ENCODE measurements around the gene PFKFB1.

PFKFB1 gene

DNA sequence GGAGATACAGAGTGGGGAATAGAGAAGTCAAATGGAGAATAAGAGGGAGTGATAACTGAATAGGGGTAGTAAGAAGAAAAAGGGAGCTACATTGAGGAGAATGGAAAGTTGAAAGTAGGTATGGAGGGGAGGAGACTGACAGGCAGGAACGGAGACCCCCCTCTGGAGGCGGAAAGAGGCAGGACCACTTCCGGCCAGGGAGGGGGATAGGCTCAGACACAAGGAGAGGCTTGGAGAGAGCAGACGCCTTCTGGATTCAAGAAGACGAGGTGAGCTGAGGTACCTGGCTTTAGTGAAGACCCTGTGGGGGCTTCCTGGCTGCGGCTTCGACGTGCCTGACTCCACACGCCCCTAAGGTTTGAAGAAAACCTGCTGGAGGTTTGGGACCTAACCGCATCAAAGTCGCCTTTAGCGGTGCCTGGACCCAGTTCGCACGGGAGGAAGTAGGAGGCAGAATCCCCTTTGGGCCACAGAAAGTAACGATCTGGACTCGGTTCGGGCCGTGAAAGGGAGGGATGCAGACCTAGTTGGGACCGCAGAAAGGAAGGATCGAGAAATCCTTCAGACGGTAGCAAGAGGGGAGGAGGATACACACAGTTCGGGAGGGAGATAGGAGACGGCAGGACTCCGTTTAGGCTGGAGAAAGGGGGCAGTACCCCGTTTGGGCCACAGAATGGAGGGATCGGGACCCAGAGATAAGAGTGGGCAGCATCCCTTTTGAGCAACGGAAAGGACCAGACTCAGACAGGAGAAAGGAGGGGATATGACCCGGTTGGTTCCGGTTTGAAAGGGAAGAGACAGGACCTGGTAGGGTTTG, 73.2 kb downstream of the PFKFB1 start, which contains the start of gene TRO:
Gene TRO, plus strand, starts transcription at position 215 of the 817 bp plus-strand sequence. CDS start 1,423 bp downstream, outside the sequence.
- peak; percentile 8 for DNase-seq

DNA sequence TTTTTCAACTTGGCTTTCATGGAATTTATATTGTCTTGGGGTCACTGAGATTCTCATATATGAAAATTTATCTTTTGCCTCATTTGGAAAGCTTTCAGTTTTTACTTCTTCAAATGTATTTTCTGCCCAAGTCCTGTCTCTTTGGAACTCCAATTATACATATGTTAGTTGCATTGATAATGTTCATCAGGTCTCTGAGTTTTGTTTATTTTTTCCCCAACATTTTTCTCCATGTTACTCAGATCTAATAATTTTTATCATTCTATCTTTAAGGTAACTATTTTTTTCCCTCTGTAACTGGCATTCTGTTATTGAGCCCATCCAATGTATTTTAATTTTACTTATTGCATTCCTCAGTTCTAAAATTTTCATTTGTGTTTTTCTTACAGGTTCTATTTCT, 84.0 kb downstream of the PFKFB1 start:
- DNase-seq, result no peak

DNA sequence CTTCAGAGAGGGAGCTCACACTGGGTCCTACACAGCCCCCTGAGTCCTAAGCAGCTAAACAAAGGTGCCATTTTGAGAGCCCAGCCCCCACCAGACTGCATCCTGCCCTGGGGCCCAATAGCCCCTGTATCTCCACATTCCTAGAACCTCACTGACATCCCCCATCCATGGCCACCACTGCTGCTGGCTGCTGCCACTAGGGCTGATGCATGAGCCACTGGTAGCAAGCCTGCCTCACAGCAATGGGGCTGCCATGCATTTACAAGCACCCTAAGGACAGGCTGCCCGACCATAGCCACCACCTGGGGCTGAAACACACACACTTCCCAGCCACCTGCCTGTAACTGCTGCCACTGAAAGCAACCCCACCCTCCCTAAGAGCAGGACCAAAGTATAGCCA, 99.8 kb downstream of the PFKFB1 start:
- DNase-seq, result no peak

DNA sequence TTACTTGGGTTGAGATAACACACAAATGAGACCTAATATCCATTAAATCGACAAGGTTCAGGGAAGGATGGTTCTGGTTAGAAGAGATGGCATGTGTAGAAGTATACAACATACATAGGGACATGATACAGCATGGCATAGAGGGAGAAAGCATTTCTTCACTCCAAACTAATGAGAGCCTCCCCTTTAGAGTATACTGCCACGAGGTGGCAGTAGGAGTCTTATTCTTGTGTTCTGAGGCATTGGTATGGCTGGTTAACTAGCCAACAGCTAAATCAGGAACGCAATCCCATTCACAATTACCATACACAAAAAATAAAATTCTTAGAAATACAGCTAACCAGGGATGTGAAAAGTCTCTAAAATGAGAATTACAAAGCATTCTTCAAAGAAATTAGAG, 102.4 kb downstream of the PFKFB1 start:
- peak; percentile 6 for DNase-seq

DNA sequence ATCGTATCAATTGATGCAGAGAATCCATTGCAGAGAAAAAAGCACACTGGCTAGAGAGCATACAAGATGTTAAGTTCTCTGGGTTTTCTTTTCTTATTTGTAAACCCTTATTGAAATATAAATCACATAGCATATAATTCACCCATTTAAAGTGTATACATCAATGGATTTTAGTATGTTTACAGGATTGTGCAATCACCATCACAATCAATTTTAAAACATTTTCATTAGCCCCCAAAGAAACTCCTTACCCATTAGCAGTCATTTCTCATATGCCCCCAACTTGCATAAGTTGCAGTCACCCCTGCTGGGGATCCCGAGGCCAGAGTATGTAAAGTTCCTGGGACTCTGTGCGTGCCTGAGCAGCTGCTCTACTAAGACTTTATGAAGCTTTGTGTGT, 108.2 kb downstream of the PFKFB1 start:
- no peak for DNase-seq
